ENCODE measurements around the gene DNMT3L. TPM values are rescaled to one million over a fixed set of nuclear protein-coding genes. Genes with fewer than 3 reads are reported as not detected.

Gene DNMT3L
- total RNA-seq, 2 experiments from 2014 or later, result not detected

DNA sequence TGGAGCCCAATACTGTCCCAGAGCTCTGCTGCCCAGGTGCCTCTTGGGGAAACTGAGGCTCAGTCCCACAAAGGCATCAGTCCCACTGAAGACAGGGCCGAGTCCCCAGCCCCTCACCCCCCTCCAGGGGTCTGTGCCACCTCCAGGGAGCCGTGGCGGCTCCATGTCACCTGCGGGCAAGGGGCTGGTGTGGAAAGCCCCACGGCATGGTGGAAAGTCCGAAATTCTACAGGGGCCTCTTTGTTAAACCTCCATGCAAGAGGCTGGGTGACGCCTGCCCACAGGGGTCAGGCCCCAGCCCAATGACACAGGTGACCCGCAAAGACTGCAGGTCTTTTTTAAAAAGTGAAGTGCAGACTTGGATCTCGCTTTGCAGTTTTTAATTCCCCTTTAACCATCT is 20.7 kb upstream of the DNMT3L start:
- H3K4me1 Mint-ChIP-seq, result no peaks in the 10 kb centered on the region
- H3K27me3 Mint-ChIP-seq, result peaks cover 2% of the 10 kb centered on the region
- no peaks in the 10 kb centered on the region for H3K9me3 Mint-ChIP-seq
- ChIA-PET CTCF (no interaction called here), POLR2A (no interaction called here)
- H3K27ac Mint-ChIP-seq, result no peak overlapping the region
- no peak overlapping the region for H3K4me3 Mint-ChIP-seq
- DNase-seq, result no peak
- no peaks in the 10 kb centered on the region for H3K36me3 Mint-ChIP-seq (ENCODE audit: low read depth)

DNA sequence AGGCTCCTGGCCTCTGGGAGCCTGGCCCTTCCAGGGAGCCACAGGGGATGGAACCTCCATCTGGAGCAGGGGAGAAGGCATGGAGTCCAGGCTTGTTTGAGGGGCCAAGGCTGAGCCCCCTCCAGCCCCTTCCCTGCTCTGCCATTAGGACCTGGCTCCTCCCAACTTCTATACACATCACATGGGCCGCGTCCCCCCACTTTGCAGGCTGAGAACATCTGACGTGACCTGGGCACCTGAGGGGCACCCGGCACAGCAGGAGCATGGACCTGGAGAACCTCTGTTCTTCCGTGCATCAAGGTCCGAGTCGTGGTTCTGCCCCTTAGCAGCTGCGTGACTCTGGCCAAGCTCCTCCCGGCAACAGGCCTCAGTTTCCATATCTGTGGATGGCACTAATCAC is 20.1 kb upstream of the DNMT3L start:
- Mint-ChIP-seq H3K27ac (no peak overlapping the region), H3K9me3 (no peaks in the 10 kb centered on the region), H3K36me3 (ENCODE audit: low read depth) (no peaks in the 10 kb centered on the region), H3K4me1 (no peaks in the 10 kb centered on the region), H3K4me3 (no peak overlapping the region), H3K27me3 (peaks cover 5% of the 10 kb centered on the region)
- ChIA-PET CTCF (no interaction called here), POLR2A (no interaction called here)
- no peak for DNase-seq

DNA sequence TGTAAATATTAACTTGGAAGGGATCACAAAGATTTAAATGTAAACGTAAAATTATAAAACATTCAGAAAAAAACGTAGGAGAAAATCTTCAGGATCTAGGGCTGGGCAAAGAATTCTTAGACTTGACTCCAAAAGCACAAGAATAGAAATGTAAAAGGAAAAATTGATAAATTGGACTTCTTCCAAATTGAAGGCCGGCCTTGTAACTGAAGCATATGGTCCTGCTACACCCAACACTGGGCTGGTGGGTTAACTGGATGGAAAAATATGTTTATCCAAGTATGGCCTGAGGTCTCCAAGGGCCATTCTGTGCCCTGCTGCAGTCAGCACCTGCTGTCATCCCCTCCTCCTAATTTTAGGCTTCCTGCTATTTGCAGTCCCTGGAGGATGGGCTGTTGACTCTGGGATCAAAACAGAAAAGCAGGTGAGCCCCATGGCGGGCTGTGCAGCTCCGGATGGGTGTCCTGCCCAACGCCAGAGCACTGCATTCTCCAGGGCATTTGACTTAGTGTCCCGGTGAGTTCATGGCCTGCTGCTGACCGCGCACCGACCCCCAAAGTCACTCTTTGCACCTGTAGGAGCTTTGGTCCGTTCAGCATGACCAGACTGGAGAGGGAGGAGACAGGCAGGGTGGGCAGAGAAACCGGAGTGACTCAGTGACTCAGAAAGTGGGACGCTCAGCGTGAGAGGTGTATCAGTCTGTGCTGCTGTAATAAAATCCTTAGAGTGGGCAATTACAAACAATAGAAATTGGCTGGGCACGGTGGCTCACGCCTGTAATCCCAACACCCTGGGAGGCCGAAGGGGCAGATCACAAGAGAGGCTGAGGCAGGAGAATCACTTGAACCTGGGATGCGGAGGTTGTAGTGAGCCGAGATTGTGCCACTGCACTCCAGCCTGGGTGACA is 17.9 kb upstream of the DNMT3L start:
- H3K9me3 Mint-ChIP-seq, result no peaks in the 10 kb centered on the region
- POLR2A ChIA-PET, result no interaction called here
- CTCF ChIA-PET, result no interaction called here
- no peaks in the 10 kb centered on the region for H3K4me1 Mint-ChIP-seq
- no peak overlapping the region for H3K4me3 Mint-ChIP-seq
- no peak overlapping the region for H3K27ac Mint-ChIP-seq
- no peaks in the 10 kb centered on the region for H3K36me3 Mint-ChIP-seq (ENCODE audit: low read depth)
- no peak for DNase-seq
- H3K27me3 Mint-ChIP-seq, result peaks cover 13% of the 10 kb centered on the region

DNA sequence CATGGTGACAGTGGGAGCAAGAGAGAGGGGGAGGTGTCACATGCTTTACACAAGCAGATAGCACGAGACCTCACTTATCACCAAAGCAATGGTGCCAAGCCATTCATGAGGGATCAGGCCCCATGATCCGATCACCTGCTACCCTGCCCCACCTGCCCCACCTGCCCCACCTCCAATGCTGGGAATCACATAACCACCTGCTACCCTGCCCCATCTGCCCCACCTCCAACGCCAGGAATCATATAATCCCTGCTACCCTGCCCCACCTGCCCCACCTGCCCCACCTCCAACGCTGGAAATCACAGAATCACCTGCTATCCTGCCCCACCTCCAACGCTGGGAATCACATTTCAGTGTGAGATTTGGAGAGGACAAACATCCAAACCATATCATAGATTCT is 13.3 kb upstream of the DNMT3L start:
- CTCF ChIA-PET, result no interaction called here
- H3K27ac Mint-ChIP-seq, result no peak overlapping the region
- no peaks in the 10 kb centered on the region for H3K9me3 Mint-ChIP-seq
- H3K27me3 Mint-ChIP-seq, result peaks cover 13% of the 10 kb centered on the region
- no peak overlapping the region for H3K4me3 Mint-ChIP-seq
- no peaks in the 10 kb centered on the region for H3K4me1 Mint-ChIP-seq
- no peaks in the 10 kb centered on the region for H3K36me3 Mint-ChIP-seq (ENCODE audit: low read depth)
- POLR2A ChIA-PET, result no interaction called here
- DNase-seq, result no peak

DNA sequence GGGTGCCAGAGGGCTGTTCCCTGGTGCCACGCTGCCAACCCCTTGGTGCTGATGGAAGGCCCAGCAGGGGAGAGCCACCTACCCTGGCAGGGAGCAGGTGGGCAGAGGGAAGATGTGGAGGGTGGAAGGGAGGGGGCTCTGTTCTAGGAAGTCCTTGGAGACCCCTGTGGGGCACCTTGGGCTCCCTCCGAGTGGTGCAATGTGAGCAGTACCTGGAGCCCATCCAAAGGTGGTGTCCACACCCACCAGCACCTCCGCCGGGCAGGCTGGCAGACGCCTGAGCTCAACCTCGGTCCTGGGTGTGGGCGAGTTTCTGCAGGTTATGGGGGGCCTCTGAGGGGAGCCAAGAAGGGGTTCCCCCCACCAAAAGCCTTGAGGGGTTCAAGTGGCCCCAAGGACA is 11.3 kb upstream of the DNMT3L start:
- CTCF ChIA-PET, result no interaction called here
- H3K4me3 Mint-ChIP-seq, result no peak overlapping the region
- H3K27me3 Mint-ChIP-seq, result peaks cover 11% of the 10 kb centered on the region
- no peak overlapping the region for H3K27ac Mint-ChIP-seq
- no peaks in the 10 kb centered on the region for H3K9me3 Mint-ChIP-seq
- no peaks in the 10 kb centered on the region for H3K36me3 Mint-ChIP-seq (ENCODE audit: low read depth)
- DNase-seq, result no peak
- POLR2A ChIA-PET, result no interaction called here
- H3K4me1 Mint-ChIP-seq, result no peaks in the 10 kb centered on the region

DNA sequence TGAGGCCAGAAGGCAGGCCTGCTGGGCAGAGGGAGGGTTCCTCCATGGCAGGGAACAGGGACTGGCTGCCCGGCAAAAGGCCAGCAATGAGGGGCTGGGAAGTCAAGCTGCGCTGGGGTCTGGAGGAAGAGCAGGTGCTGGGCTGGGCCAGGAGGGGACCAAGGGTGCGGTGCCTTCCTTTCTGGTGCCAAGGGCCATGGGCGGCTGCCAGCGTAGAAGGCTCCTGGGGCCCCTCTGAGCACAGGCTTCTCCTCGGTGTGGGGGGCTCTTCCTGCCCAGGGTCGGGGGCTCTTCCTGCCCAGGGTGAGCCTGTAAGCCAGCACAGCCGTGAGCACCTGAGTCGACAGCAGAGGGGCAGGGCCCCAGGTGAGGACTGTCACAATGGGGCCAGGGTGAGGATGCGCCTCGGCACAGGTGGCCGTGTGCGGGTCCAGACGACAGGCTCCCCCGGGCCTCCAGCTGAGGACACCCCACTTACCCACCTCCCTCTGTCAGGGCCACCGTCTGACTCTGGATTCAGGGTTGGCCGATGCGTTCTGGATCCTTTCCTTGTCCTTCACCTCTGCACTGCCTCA is 10.7 kb upstream of the DNMT3L start:
- H3K9me3 Mint-ChIP-seq, result no peaks in the 10 kb centered on the region
- peaks cover 11% of the 10 kb centered on the region for H3K27me3 Mint-ChIP-seq
- no peaks in the 10 kb centered on the region for H3K4me1 Mint-ChIP-seq
- no peak for DNase-seq
- H3K27ac Mint-ChIP-seq, result no peak overlapping the region
- H3K36me3 Mint-ChIP-seq (ENCODE audit: low read depth), result no peaks in the 10 kb centered on the region
- CTCF ChIA-PET, result no interaction called here
- no peak overlapping the region for H3K4me3 Mint-ChIP-seq
- POLR2A ChIA-PET, result no interaction called here

DNA sequence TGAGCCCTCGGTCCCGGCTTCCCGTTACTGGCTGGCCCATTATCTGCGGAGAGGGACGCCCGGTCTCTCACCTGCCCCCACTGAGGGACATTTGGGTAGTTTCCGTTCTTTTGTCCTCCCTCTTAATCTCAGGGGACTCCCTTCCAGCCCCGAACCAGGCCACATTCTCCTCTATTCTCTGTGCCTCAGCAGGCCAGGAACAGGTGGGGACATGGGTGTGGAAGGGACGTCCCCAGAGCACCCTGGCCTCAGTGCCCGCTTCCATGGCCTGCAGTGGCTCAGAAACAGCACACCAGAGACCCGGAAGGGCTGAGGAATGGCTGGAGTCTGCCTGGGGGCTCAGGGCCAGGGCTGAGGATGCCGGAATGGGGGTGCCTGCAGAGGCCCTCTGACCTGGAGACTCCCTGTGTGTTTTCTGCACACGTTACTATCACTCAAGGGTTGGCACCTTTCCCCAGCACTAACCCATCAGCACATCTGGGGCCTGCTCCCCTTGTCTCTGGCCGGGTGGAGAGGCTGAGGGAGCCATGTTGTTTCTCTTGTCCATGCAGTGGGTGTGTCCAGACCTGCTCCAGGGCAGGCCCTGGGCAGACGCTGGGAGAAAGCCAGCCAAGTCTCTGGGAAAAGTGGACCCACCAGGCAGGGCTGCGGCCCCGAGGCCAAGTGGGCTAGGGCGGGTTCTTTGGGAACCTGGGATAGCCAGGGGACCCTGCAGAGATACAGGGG is 10.0 kb upstream of the DNMT3L start:
- no peak overlapping the region for H3K4me3 Mint-ChIP-seq
- POLR2A ChIA-PET, result no interaction called here
- H3K36me3 Mint-ChIP-seq (ENCODE audit: low read depth), result no peaks in the 10 kb centered on the region
- CTCF ChIA-PET, result no interaction called here
- peaks cover 8% of the 10 kb centered on the region for H3K27me3 Mint-ChIP-seq
- H3K27ac Mint-ChIP-seq, result no peak overlapping the region
- no peaks in the 10 kb centered on the region for H3K4me1 Mint-ChIP-seq
- DNase-seq, result no peak
- H3K9me3 Mint-ChIP-seq, result no peaks in the 10 kb centered on the region

DNA sequence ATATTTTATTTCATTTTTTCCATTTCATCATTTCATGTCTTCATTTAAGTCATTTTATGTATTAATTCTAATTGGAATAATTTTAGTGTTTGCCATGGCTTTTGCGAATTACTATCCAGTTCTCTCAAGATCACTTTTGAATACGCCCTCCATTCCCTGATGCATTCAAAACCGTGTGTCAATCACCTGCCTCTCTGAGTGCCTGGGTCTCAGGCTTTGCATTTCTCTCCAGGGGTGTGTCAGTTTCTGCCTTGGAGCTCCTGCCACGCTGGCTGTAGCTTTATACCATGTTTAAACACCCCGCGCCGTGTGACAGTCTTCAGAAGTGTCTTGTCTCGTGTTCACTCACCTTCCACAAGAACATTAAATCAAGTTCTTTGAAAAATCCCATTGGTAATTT is 7.4 kb upstream of the DNMT3L start:
- H3K27me3 Mint-ChIP-seq, result no peaks in the 10 kb centered on the region
- no peak overlapping the region for H3K4me3 Mint-ChIP-seq
- DNase-seq, result no peak
- H3K9me3 Mint-ChIP-seq, result no peaks in the 10 kb centered on the region
- H3K4me1 Mint-ChIP-seq, result no peaks in the 10 kb centered on the region
- ChIA-PET POLR2A (no interaction called here), CTCF (interaction anchor here (1.1 to 1.8 kb wide), 2 partner anchors 29 to 256 kb away, joined by 3 to 5 read pairs; no protein-coding TSS in a partner anchor)
- no peak overlapping the region for H3K27ac Mint-ChIP-seq
- no peaks in the 10 kb centered on the region for H3K36me3 Mint-ChIP-seq (ENCODE audit: low read depth)

DNA sequence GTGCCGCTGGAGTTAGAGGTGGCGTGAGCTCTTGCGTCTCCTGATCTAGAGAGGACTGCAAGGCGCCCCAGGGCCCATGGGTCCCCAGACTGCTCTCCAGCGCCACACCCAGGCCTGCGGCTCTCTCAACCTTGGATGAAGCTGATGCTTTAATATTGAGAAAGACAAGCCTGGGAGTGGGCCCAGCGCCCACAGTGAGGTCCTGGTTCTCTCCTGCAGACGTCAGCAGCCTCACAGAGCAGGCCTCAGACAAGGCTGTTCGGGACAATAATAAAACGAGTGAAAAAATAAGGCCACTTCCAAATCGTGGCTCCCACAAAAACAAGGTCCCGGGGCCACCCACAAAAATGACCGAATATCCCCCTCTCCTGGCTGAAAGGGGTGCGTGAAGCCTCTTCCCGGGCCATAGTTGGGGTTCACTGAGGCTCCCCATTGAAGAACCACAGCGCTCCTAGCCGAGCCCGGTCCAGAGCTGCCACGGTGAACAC is 6.0 kb upstream of the DNMT3L start:
- ChIA-PET POLR2A (no interaction called here), CTCF (interaction anchor here (1.7 to 1.8 kb wide), 2 partner anchors 28 to 30 kb away, joined by 4 to 5 read pairs; no protein-coding TSS in a partner anchor)
- H3K27me3 Mint-ChIP-seq, result no peaks in the 10 kb centered on the region
- DNase-seq, result no peak
- no peak overlapping the region for H3K4me3 Mint-ChIP-seq
- H3K27ac Mint-ChIP-seq, result no peak overlapping the region
- H3K4me1 Mint-ChIP-seq, result no peaks in the 10 kb centered on the region
- no peaks in the 10 kb centered on the region for H3K36me3 Mint-ChIP-seq (ENCODE audit: low read depth)
- H3K9me3 Mint-ChIP-seq, result no peaks in the 10 kb centered on the region

DNA sequence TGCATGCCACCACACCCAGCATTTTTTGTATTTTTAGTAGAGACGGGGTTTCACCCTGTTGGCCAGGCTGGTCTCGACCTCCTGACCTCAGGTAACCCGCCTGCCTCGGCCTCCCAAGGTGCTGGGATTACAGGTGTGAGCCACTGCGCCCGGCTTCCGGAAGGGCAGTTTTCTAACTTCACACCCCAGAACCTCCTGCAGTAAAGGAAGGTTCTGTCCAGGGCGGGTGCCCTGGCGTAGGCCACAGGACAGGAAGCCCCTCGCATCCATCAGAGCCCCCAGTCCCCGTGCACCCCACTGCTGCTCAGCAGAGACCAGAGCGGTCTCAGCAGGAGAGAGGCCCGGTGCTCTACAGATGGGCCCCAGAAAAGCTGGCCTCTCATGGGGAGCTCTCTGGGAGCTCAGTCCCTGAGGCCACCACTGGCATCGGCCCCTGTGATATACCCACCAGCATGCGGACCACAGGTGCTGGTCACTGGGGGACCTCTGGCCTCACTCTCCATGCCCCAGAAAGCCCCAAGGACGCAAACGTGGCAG is 4.1 kb upstream of the DNMT3L start:
- Mint-ChIP-seq H3K36me3 (ENCODE audit: low read depth) (no peaks in the 10 kb centered on the region), H3K27ac (no peak overlapping the region), H3K4me1 (no peaks in the 10 kb centered on the region), H3K4me3 (no peak overlapping the region), H3K27me3 (no peaks in the 10 kb centered on the region), H3K9me3 (no peaks in the 10 kb centered on the region)
- ChIA-PET POLR2A (no interaction called here), CTCF (interaction anchor here (0.6 kb wide), 1 partner anchor 495 kb away, joined by 4 read pairs; no protein-coding TSS in a partner anchor)
- DNase-seq, result no peak

DNA sequence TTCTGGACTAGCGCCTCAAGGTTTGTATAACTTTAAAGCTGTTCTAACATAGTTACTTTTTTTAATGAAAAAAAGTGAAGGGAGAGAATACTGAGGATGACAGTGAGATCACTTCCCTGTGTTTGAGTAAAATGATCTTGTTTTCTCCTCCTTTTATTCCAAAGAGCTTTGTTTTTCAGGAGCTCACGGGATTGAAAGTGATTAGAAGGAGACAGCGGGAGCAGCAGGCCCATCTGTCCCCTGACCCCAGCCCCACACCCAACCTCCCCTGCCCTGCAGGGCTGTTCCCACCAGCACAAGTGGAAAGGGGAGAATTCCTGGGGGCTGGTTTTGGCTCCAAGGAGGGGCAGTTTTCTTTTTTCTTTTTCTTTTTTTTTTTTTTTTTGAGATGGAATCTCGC is 2.1 kb upstream of the DNMT3L start:
- H3K9me3 Mint-ChIP-seq, result no peaks in the 10 kb centered on the region
- ChIA-PET CTCF (no interaction called here), POLR2A (no interaction called here)
- H3K4me1 Mint-ChIP-seq, result no peaks in the 10 kb centered on the region
- H3K4me3 Mint-ChIP-seq, result no peak overlapping the region
- no peaks in the 10 kb centered on the region for H3K27me3 Mint-ChIP-seq
- no peaks in the 10 kb centered on the region for H3K36me3 Mint-ChIP-seq (ENCODE audit: low read depth)
- no peak overlapping the region for H3K27ac Mint-ChIP-seq
- no peak for DNase-seq

DNA sequence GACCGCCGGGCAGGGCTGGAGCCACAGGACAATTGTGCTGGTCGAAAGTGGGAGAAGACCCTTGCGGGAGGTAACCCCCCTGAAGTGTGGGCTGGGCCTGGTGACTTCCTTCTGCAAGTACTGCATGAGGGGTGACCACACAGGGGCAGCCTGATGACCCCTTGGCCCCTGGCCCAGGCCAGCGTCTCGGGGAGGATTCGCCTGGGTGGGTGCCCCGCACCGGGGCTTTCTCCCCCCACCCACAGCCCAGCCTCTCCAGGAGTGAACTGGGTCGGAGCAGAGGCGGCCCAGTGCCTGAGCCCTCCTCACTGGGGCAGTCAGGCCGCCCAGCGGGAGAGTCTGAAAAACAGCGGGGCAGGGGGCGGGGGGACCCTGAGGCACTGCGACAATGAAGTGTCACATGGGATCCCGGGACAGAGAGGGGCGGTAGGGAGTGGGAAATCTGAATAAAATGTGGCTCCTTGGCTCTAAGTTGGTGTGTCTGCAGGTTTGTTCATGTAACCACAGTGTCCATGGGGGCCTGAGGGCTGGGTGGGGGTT is 1.6 kb upstream of the DNMT3L start:
- ChIA-PET POLR2A (no interaction called here), CTCF (no interaction called here)
- H3K9me3 Mint-ChIP-seq, result no peaks in the 10 kb centered on the region
- H3K27ac Mint-ChIP-seq, result no peak overlapping the region
- H3K4me1 Mint-ChIP-seq, result no peaks in the 10 kb centered on the region
- H3K27me3 Mint-ChIP-seq, result no peaks in the 10 kb centered on the region
- no peak for DNase-seq
- H3K4me3 Mint-ChIP-seq, result no peak overlapping the region
- no peaks in the 10 kb centered on the region for H3K36me3 Mint-ChIP-seq (ENCODE audit: low read depth)

Data from activated CD4-positive, alpha-beta T cell treated with anti-CD3 and anti-CD28 coated beads, Interleukin-2, amount 10 ng/mL, durations not matched to agents 7 days and 5 days (primary cell).